ENCODE results near the gene PADI3.

DNA sequence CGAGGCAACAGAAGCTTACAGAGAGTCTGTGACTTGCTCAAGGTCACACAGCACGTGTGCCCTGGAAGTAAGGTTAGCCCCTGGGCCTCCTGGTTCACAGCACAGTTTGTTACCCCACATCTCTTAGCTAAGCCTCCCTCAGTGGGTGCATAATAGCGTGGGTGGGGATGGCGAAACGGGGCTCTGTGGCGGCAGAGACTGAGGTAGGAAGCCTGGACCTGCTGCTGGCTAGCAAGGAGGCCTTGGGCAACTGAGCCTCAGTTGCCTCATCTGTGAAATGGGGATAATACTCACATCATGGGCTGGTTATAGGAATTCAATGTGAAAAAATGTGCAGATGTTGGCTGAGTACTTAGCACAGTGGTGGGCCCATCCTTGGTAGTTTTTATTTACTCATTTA lies 59.7 kb downstream of the PADI3 start:
- TF ChIP-seq ZNF704 (CRISPR knock-in tag; IDR thresholded peaks at IDR 0.05; ENCODE audit: borderline replicate concordance): no peak
- no peak for TF ChIP-seq JUNB (CRISPR knock-in tag; IDR thresholded peaks at IDR 0.05; ENCODE audit: borderline replicate concordance)
- no peak for TF ChIP-seq POLR2A (IDR thresholded peaks at IDR 0.05; ENCODE audit: insufficient read depth in 1 of 2, low read depth in 2 of 2, low read length in 2 of 2)

All from HepG2 (cell line).